DND-41 (cell line): ENCODE results near the gene CITED2.

ENCODE experiments used
- ATAC-seq: fragments of 200-7000 bp; cut with Tn5 transposase; 3 replicates; pipeline ENCODE4 v1.9.1; 2021; ENCODE audit warnings: low read depth; ENCODE audit not compliant: insufficient read depth
- DNase-seq: peaks from one replicate; pipeline ENCODE4 v3.0.0-alpha.2; 2020
- H2AFZ ChIP-seq: 2 replicates; pipeline ENCODE4 v1.6.0; 2012; ENCODE audit warnings: low read depth, low read length
- H3K27ac ChIP-seq: 2 replicates; pipeline ENCODE4 v1.5.1; 2012; ENCODE audit warnings: low read length, inconsistent platforms
- H3K27me3 ChIP-seq: fragments of 200-600 bp; sonication (generic); 2 replicates; pipeline ENCODE4 v1.6.0; 2012; ENCODE audit warnings: low read length, mild to moderate bottlenecking, inconsistent platforms; ENCODE audit not compliant: insufficient read depth, poor library complexity
- H3K36me3 ChIP-seq: 2 replicates; pipeline ENCODE4 v1.5.1; 2012; ENCODE audit warnings: low read length, inconsistent platforms; ENCODE audit not compliant: insufficient read depth
- H3K4me1 ChIP-seq: 2 replicates; pipeline ENCODE4 v1.5.1; 2012; ENCODE audit warnings: mild to moderate bottlenecking, low read length; ENCODE audit not compliant: insufficient read depth
- H3K4me2 ChIP-seq: 2 replicates; pipeline ENCODE4 v1.6.0; 2012; ENCODE audit warnings: mild to moderate bottlenecking, moderate library complexity, low read length, inconsistent platforms; ENCODE audit not compliant: insufficient read depth
- H3K4me3 ChIP-seq, 2 experiments: fragments of 200-600 bp in 1 of 2; shearing (Covaris generic) in 1 of 2; 2 replicates each; pipeline ENCODE4 v1.5.1; 2012 to 2016; ENCODE audit warnings: inconsistent platforms in 2 of 2, low read length in 2 of 2, mild to moderate bottlenecking in 2 of 2, low read depth in 1 of 2, moderate library complexity in 1 of 2
- H3K79me2 ChIP-seq: 2 replicates; pipeline ENCODE4 v1.6.0; 2012; ENCODE audit warnings: low read length, inconsistent platforms; ENCODE audit not compliant: insufficient read depth
- H3K9ac ChIP-seq: 2 replicates; pipeline ENCODE4 v1.6.0; 2012; ENCODE audit warnings: low read depth, mild to moderate bottlenecking, inconsistent platforms, low read length, moderate library complexity
- H3K9me3 ChIP-seq: 2 replicates; pipeline ENCODE4 v1.5.1; 2012; ENCODE audit warnings: low read length, moderate library complexity, mild to moderate bottlenecking, inconsistent platforms; ENCODE audit not compliant: insufficient read depth, severe bottlenecking
- H4K20me1 ChIP-seq: 2 replicates; pipeline ENCODE4 v1.6.0; 2012; ENCODE audit warnings: low read length; ENCODE audit not compliant: insufficient read depth
- EZH2 ChIP-seq: IDR thresholded peaks from 3 replicates; pipeline ENCODE4 v1.6.1; 2012; ENCODE audit warnings: borderline replicate concordance, low read depth, mild to moderate bottlenecking, moderate library complexity, low read length, inconsistent platforms; ENCODE audit not compliant: severe bottlenecking
- TF ChIP-seq, protein P1 (sequence below): IDR thresholded peaks from 2 replicates; pipeline ENCODE4 v1.5.1; 2012; ENCODE audit warnings: borderline replicate concordance, low read length, moderate library complexity, mild to moderate bottlenecking; ENCODE audit not compliant: poor library complexity, severe bottlenecking; ENCODE audit errors: extremely low read depth

Gene CITED2

DNA sequence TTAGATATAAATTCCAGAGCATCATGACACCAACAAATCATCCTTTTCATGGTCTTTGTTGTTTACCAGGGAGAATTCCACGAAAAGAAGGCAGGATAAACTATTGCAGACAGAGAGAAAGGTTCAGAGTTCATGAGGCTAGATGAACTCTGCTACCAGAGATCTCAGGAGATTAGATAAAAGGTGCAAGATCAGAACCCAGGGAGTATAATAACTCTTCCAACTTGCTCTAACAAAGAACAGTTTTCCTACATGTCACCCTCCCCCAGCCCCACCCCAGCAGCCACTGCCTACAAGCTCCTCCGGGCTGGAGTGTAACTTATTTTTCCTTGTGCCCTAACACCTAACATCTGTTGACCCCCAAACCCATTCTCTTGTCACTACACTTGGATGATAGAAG lies 13.9 kb upstream of the CITED2 start:
- no peaks in the 10 kb centered on the region for H3K27me3 ChIP-seq
- H3K4me3 ChIP-seq: no peak overlapping the region
- no peak for ATAC-seq
- TF ChIP-seq, protein P1, sequence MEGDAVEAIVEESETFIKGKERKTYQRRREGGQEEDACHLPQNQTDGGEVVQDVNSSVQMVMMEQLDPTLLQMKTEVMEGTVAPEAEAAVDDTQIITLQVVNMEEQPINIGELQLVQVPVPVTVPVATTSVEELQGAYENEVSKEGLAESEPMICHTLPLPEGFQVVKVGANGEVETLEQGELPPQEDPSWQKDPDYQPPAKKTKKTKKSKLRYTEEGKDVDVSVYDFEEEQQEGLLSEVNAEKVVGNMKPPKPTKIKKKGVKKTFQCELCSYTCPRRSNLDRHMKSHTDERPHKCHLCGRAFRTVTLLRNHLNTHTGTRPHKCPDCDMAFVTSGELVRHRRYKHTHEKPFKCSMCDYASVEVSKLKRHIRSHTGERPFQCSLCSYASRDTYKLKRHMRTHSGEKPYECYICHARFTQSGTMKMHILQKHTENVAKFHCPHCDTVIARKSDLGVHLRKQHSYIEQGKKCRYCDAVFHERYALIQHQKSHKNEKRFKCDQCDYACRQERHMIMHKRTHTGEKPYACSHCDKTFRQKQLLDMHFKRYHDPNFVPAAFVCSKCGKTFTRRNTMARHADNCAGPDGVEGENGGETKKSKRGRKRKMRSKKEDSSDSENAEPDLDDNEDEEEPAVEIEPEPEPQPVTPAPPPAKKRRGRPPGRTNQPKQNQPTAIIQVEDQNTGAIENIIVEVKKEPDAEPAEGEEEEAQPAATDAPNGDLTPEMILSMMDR: no peak
- no peak for TF ChIP-seq EZH2
- H3K79me2 ChIP-seq: no peaks in the 10 kb centered on the region
- H3K36me3 ChIP-seq: no peaks in the 10 kb centered on the region
- no peak overlapping the region for H2AFZ ChIP-seq
- no peak overlapping the region for H3K9ac ChIP-seq
- no peak overlapping the region for H3K4me2 ChIP-seq
- no peak for DNase-seq
- no peaks in the 10 kb centered on the region for H3K4me1 ChIP-seq
- H3K9me3 ChIP-seq: no peaks in the 10 kb centered on the region
- H3K27ac ChIP-seq: no peak overlapping the region
- no peaks in the 10 kb centered on the region for H4K20me1 ChIP-seq

DNA sequence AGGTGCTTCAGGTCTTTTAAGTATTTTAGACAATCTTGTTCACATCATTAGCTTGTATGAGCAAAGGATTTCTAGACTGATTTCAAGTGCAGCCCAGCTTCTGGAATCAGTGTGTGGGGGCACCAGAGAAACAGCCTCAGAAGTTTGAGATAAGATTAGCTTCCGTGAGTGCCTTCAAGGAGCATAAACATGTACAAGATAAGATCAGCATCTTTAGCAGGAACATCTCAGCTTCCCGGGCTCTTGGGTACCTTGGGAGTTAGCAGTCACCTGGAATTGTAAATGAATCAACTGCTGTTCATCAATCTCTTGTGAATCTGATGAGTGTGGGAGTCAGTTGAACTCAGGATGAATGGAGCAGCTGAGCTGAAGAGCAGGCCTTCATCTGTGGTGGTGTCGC lies 12.0 kb upstream of the CITED2 start:
- no peaks in the 10 kb centered on the region for H3K79me2 ChIP-seq
- no peaks in the 10 kb centered on the region for H3K4me1 ChIP-seq
- H3K4me3 ChIP-seq: no peak overlapping the region
- H3K36me3 ChIP-seq: no peaks in the 10 kb centered on the region
- TF ChIP-seq, protein P1: no peak
- ATAC-seq (no peak), DNase-seq (no peak)
- H2AFZ ChIP-seq: no peak overlapping the region
- no peaks in the 10 kb centered on the region for H3K27me3 ChIP-seq
- no peaks in the 10 kb centered on the region for H3K9me3 ChIP-seq
- no peak overlapping the region for H3K27ac ChIP-seq
- no peak overlapping the region for H3K9ac ChIP-seq
- no peaks in the 10 kb centered on the region for H4K20me1 ChIP-seq
- H3K4me2 ChIP-seq: no peak overlapping the region

DNA sequence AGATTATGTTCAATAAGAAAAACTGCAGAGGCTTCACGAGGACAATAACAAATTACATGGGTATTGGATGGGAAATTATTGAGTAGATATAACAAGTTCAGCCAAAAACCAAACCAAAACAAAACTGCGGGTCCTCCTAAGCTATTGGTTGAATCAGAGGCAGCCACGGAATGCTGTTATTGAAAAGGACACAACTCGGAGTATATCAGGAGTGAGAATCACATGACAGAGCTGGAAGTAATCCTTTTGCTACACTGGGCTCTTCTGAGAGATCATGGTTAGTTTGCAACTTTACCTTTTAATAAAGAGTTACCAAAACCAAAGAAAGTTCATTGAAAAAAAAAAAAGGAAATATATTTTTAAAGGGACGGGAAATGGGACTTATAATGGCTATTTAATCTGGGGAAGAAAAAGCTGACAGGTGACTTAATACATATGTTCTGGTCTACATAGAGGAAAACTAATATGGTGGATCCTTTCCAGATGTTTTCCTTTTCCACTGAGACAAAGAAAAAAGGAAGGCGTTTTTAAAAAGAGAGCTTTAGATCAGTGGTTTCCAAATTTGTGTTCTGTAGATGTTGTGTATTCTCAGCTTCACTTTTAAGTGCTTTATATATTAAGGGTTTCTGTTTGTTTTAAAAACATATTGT lies 6.9 kb upstream of the CITED2 start:
- Histone ChIP-seq H3K4me2 (no peak overlapping the region), H3K9ac (no peak overlapping the region), H3K4me3 (no peak overlapping the region), H3K79me2 (no peaks in the 10 kb centered on the region), H3K27ac (no peak overlapping the region), H3K9me3 (no peaks in the 10 kb centered on the region), H3K4me1 (peaks cover 3% of the 10 kb centered on the region), H3K36me3 (no peaks in the 10 kb centered on the region), H3K27me3 (no peaks in the 10 kb centered on the region), H4K20me1 (no peaks in the 10 kb centered on the region), H2AFZ (no peak overlapping the region)
- DNase-seq (no peak), ATAC-seq (no peak)
- TF ChIP-seq, protein P1: no peak
- no peak for TF ChIP-seq EZH2

DNA sequence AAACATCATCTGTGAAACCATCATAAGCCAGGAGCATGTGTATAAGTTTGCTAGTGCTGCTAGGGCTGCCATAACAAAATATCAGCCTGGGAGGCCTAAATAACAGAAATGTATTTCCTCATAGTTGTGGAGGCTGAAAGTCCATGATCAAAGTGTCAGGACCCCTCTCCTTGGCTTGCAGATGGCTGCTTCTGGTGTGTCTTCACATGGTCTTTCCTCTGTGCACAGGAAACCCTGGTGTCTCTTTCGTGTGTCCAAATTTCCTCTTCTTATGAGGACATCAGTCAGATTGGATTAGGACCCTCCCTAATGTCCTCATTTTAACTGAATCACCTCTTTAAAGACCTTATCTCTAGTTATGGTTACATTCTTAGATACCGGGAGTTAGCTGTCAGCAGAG lies 6.2 kb upstream of the CITED2 start:
- Histone ChIP-seq H3K27ac (no peak overlapping the region), H3K4me2 (no peak overlapping the region), H3K4me3 (no peak overlapping the region), H3K79me2 (no peaks in the 10 kb centered on the region), H3K9me3 (no peaks in the 10 kb centered on the region), H4K20me1 (no peaks in the 10 kb centered on the region), H3K9ac (no peak overlapping the region), H3K4me1 (peaks cover 10% of the 10 kb centered on the region), H3K27me3 (no peaks in the 10 kb centered on the region), H2AFZ (no peak overlapping the region), H3K36me3 (no peaks in the 10 kb centered on the region)
- ATAC-seq (no peak), DNase-seq (no peak)
- no peak for TF ChIP-seq EZH2
- TF ChIP-seq, protein P1: no peak
